CD4-positive, alpha-beta T cell (primary cell): ENCODE results near the gene AFF2. TPM values are rescaled to one million over a fixed set of nuclear protein-coding genes. Genes with fewer than 3 reads are reported as not detected.

Experiments
- ATAC-seq: fragments of 200-7000 bp; cut with Tn5 transposase; one replicate; pipeline ENCODE4 v1.10.0; 2022; ENCODE audit warnings: mild to moderate bottlenecking; ENCODE audit not compliant: poor library complexity
- CTCF ChIA-PET: fragments of 350-600 bp; sonication (Branson Sonifier 250); formaldehyde crosslinking; loops from one replicate; lab custom pipeline; 2021; ENCODE audit warnings: antibody characterized with exemption, inconsistent platforms; lab: Charles Lee
- POLR2A ChIA-PET: fragments of 350-600 bp; sonication (Branson Sonifier 250); formaldehyde crosslinking; loops from one replicate; lab custom pipeline; 2021; ENCODE audit warnings: antibody characterized with exemption, inconsistent platforms; lab: Charles Lee
- DNase-seq, 14 experiments: peaks; one replicate each; pipeline ENCODE4 v3.0.0-alpha.2; 2013 to 2020; ENCODE audit warnings: mixed read lengths in 2 of 14
- H3K27ac ChIP-seq, 2 donors: one replicate each; pipeline versions ENCODE4 v1.5.1 to v1.7.0; 2013; ENCODE audit warnings: low read length in 2 of 2, low read depth in 1 of 2, mild to moderate bottlenecking in 1 of 2
- H3K27me3 ChIP-seq, 2 experiments: 1 replicate in 1 of 2; 2 replicates in 1 of 2; pipeline versions ENCODE4 v1.6.1 to v1.7.0; 2013; ENCODE audit warnings: low read length in 2 of 2, control low read depth in 1 of 2, mild to moderate bottlenecking in 1 of 2, moderate library complexity in 1 of 2; ENCODE audit not compliant: insufficient read depth in 2 of 2, control insufficient read depth in 1 of 2
- H3K36me3 ChIP-seq: one replicate; pipeline ENCODE4 v1.6.1; 2013; ENCODE audit warnings: low read length, control low read depth; ENCODE audit not compliant: insufficient read depth
- H3K4me1 ChIP-seq: one replicate; pipeline ENCODE4 v1.6.1; 2013; ENCODE audit warnings: low read length, control low read depth; ENCODE audit not compliant: insufficient read depth
- H3K4me3 ChIP-seq: one replicate; pipeline ENCODE4 v1.5.1; 2013; ENCODE audit warnings: mild to moderate bottlenecking, low read length, moderate library complexity
- H3K9me3 ChIP-seq, 2 experiments: 1 replicate in 1 of 2; 2 replicates in 1 of 2; pipeline versions ENCODE4 v1.6.1 to v1.7.0; 2013; ENCODE audit warnings: low read length in 2 of 2, mild to moderate bottlenecking in 2 of 2, control low read depth in 1 of 2, moderate library complexity in 1 of 2; ENCODE audit not compliant: control insufficient read depth in 1 of 2, insufficient read depth in 1 of 2
- H3K27ac Mint-ChIP-seq: one replicate; pipeline ENCODE4 v1.8.0; 2020; ENCODE audit warnings: mixed read lengths
- H3K27me3 Mint-ChIP-seq: one replicate; pipeline ENCODE4 v1.8.0; 2021; ENCODE audit warnings: mixed read lengths
- H3K36me3 Mint-ChIP-seq: one replicate; pipeline ENCODE4 v1.8.0; 2021; ENCODE audit warnings: low read depth, mixed read lengths
- H3K4me1 Mint-ChIP-seq: one replicate; pipeline ENCODE4 v1.8.0; 2021; ENCODE audit warnings: low read depth, mixed read lengths
- H3K4me3 Mint-ChIP-seq: one replicate; pipeline ENCODE4 v1.8.0; 2020; ENCODE audit warnings: mild to moderate bottlenecking, mixed read lengths
- H3K9me3 Mint-ChIP-seq: one replicate; pipeline ENCODE4 v1.8.0; 2020; ENCODE audit warnings: mixed read lengths
- CTCF ChIP-seq: fragments of 200-600 bp; IDR thresholded peaks from one replicate; pipeline ENCODE4 v1.8.0; 2022; ENCODE audit warnings: antibody characterized with exemption, mild to moderate bottlenecking
- intact Hi-C, 2 experiments: fragments of 100-400 bp; cut with DNase I in 1 of 2; cut with micrococcal nuclease in 1 of 2; formaldehyde crosslinking; loops; one replicate each; pipeline versions ENCODE4 v1.15.1 to v1.9.0; 2023 to 2025; cut with DNase I, micrococcal nuclease
- total RNA-seq, 174 experiments: library from RNA in 2 of 174; stranded (reverse) in 2 of 174; gene quantifications; one replicate each; pipeline ENCODE4 v1.2.3 and lab custom pipeline; 2021 to 2026

AFF2 gene
- total RNA-seq, 2 experiments from 2014 or later = 5.9 to 6.2 TPM

GRCh38 chrX:148507418-148507817 lies 7.0 kb downstream of the AFF2 start:
- intact Hi-C loops = no loop called here
- Histone ChIP-seq H3K27me3 (peaks cover 0 to 10% of the 10 kb centered on the region in 2 experiments), H3K27ac (no peak overlapping the region), H3K4me1 (no peaks in the 10 kb centered on the region), H3K9me3 (no peaks in the 10 kb centered on the region), H3K4me3 (no peak overlapping the region), H3K36me3 (no peaks in the 10 kb centered on the region)
- Mint-ChIP-seq H3K4me1 (no peaks in the 10 kb centered on the region), H3K27me3 (peaks cover 7% of the 10 kb centered on the region), H3K4me3 (no peak overlapping the region), H3K27ac (no peak overlapping the region), H3K9me3 (no peaks in the 10 kb centered on the region), H3K36me3 (no peaks in the 10 kb centered on the region)
- no peak for TF ChIP-seq CTCF
- ATAC-seq (no peak), DNase-seq (no peak)
- POLR2A ChIA-PET = no interaction called here
- CTCF ChIA-PET = no interaction called here

- Histone ChIP-seq H3K36me3 (no peaks in the 10 kb centered on the region), H3K4me1 (no peaks in the 10 kb centered on the region), H3K27ac (no peak overlapping the region), H3K9me3 (no peaks in the 10 kb centered on the region), H3K4me3 (no peak overlapping the region), H3K27me3 (no peaks in the 10 kb centered on the region)
- intact Hi-C loops = no loop called here
- Mint-ChIP-seq H3K27ac (no peak overlapping the region), H3K4me3 (no peak overlapping the region), H3K9me3 (no peaks in the 10 kb centered on the region), H3K36me3 (no peaks in the 10 kb centered on the region), H3K27me3 (no peaks in the 10 kb centered on the region), H3K4me1 (no peaks in the 10 kb centered on the region)
- ChIA-PET CTCF (interaction anchor here (1.2 kb wide), 1 partner anchor 18 kb away, joined by 3 read pairs; no protein-coding TSS in a partner anchor), POLR2A (no interaction called here)
- ATAC-seq = no peak
- TF ChIP-seq CTCF = no peak
- no peak for DNase-seq
Measured at GRCh38 chrX:148512453-148512852, 12.0 kb downstream of the AFF2 start.

- no peaks in the 10 kb centered on the region for H3K36me3 Mint-ChIP-seq
- Histone ChIP-seq H3K4me3 (no peak overlapping the region), H3K9me3 (no peaks in the 10 kb centered on the region), H3K27ac (no peak overlapping the region), H3K4me1 (no peaks in the 10 kb centered on the region), H3K27me3 (no peaks in the 10 kb centered on the region), H3K36me3 (no peaks in the 10 kb centered on the region)
- POLR2A ChIA-PET = no interaction called here
- no peak for ATAC-seq
- no peaks in the 10 kb centered on the region for H3K4me1 Mint-ChIP-seq
- CTCF ChIA-PET = no interaction called here
- DNase-seq = no peak
- H3K27ac Mint-ChIP-seq = no peak overlapping the region
- intact Hi-C loops = no loop called here
- H3K27me3 Mint-ChIP-seq = no peaks in the 10 kb centered on the region
- no peak overlapping the region for H3K4me3 Mint-ChIP-seq
- no peak for TF ChIP-seq CTCF
- no peaks in the 10 kb centered on the region for H3K9me3 Mint-ChIP-seq
Measured at GRCh38 chrX:148513661-148514060, 13.2 kb downstream of the AFF2 start.
